C4-2B (cell line): Measurements from ENCODE around the gene F12.

Source experiments
- H3K27ac ChIP-seq: fragments of 450-650 bp; 2 replicates; pipeline ENCODE4 v1.5.1; 2017
- ZFX ChIP-seq: fragments of 450-650 bp; IDR thresholded peaks from 2 replicates; pipeline ENCODE4 v1.6.1; 2017
- TF ChIP-seq, protein P1 (sequence below): fragments of 450-650 bp; conservative IDR thresholded peaks from 2 replicates; pipeline ENCODE4 v1.5.1; 2017; ENCODE audit warnings: mild to moderate bottlenecking

F12 gene

DNA sequence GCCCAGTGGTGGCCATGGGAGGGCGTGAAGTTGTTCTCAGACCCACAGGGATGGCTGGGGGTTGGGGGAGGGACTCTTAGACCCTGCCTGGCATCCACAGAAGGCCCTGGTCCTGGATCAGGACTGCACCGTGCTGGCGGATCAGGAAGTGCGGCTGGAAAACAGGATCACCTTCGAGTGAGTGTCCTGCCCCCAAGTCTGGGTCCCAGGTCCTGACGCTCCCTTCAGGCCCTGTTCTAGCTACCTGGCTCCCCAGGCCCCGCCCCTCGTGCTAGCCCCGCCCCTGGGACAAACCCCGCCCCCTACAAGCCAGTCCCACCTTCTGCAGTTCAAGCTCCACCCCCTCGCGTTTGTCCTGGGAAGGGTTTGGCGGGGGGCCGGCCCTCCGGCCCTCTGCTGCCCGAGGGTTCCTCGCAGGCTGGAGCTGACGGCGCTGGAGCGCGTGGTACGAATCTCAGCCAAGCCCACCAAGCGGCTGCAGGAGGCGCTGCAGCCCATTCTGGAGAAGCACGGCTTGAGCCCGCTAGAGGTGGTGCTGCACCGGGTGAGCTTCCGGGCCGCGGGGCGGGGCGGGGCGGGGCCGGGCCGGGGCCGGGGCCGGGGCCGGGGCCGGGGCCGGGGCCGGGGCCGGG, 38.8 kb downstream of the F12 start:
- peak overlapping the region; percentile 84 for H3K27ac ChIP-seq
- TF ChIP-seq ZFX: no peak
- TF ChIP-seq, protein P1, sequence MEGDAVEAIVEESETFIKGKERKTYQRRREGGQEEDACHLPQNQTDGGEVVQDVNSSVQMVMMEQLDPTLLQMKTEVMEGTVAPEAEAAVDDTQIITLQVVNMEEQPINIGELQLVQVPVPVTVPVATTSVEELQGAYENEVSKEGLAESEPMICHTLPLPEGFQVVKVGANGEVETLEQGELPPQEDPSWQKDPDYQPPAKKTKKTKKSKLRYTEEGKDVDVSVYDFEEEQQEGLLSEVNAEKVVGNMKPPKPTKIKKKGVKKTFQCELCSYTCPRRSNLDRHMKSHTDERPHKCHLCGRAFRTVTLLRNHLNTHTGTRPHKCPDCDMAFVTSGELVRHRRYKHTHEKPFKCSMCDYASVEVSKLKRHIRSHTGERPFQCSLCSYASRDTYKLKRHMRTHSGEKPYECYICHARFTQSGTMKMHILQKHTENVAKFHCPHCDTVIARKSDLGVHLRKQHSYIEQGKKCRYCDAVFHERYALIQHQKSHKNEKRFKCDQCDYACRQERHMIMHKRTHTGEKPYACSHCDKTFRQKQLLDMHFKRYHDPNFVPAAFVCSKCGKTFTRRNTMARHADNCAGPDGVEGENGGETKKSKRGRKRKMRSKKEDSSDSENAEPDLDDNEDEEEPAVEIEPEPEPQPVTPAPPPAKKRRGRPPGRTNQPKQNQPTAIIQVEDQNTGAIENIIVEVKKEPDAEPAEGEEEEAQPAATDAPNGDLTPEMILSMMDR: no peak; the same call in 1 of the 2 replicates

DNA sequence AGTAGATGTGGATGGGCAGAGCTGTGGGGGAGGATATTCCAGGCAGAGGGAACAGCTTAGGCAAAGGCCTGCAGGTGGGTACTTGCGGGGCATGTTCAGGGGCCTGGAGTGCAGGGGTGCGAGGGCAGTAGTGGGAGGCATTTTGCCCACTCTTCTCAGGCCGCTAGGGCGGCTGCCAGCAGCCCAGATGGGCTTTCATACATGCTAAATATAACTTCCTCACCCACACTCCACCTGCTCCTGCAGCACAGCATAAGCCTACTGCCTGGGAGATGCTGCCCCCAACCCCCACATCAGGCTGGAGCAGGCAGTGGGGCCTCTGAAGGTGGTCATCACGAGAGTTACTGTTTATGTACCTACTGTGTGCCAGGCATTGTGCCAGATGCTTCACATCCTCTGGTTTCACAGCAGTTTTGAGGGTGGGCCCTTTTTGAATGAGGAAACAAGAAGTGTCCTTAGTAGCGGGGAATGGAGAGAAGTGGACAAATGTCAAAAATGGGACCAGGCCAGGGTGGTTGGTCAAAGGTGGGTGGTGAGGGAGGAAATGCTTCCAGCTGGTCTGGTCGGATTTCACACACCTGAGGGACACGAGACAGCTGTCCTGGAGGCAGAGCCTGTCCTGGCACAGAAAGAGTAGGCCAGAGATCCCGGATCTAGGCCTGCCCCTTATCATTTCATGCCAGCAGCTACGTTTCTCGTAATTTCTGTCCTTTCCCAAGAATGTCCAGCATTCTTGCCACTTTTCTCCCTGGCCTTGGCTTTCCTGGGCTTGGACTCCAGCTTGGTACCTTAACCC, 39.5 kb downstream of the F12 start:
- peak; percentile 28; the same call in 1 of the 2 replicates for TF ChIP-seq ZFX
- TF ChIP-seq, protein P1: no peak
- H3K27ac ChIP-seq: peak overlapping the region; percentile 84

DNA sequence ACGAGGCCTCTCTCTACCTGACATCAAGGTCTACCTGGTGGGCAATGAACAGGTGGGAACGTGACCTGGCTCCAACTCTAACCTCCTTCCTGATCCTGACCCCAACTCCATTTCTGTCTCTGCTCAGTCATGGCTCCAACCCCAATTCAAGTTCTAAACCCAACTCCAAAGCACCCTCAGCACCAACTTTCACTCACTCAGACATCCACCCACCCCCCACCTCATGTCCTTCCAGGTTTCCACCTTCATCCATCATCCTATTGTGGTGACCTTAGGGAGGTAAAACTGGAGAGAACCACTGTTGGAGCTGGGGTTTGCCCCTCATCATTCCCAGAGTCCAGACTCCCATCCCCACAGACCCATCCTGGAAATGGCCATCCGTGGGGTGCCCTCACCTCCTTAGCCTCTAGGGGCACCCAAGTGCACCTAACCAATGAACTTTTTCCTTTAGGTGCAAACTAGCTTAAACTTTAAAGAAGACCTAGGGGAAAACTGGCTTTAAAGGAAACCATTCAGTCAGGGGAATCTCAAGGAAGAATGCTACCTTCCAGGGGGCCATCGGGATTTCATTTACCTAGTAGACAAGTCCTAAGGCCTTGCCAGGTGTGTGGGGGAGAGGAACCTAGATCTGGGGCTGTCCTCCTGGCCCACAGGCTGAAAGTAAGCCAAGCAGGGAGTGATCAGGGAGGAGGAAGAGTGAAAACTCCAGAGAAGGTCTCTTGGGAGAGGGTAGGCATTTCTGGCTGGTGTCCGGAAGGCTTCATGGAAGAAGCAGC, 40.3 kb downstream of the F12 start:
- TF ChIP-seq, protein P1: peak; percentile 82
- TF ChIP-seq ZFX: no peak
- H3K27ac ChIP-seq: peak overlapping the region; percentile 84

DNA sequence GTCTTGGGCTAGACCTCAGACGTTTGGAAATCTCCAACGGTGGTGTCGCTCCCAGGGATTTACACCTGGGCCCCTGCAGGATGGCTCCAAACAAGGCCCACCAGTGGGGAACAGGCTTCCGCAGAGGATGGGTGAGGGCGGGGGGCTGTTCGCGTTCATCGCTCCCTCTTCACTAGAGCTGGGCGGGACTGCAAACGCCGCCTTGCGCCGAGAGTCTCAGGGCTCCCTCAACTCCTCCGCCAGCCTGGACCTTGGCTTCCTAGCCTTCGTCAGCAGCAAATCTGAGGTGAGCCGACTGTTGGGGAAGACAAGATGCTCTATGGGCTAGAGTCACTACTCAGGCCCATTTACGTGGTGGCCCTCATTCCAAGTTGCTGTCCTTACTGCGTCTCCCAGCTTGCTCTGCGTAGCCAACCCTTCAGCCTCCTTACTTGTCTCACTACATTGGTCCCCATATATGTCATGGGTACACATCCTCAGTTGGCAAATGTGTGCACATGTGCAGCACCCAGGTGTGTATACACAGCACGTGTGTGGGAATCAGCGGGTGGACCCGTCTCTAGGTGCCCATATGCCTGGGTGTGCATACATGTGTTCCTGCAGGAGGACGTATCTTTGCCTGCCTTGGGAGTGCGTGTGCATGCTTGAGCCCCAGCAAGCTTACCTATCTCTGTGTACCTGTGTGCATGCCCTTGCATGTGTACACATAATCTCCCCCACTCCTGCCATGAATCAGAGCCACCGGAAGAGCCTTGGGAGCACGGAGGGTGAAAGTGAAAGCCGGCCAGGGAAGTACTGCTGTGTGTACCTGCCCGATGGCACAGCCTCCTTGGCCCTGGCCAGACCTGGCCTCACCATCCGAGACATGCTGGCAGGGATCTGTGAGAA, 41.1 kb downstream of the F12 start:
- H3K27ac ChIP-seq: peak overlapping the region; percentile 84
- TF ChIP-seq, protein P1: no peak
- no peak for TF ChIP-seq ZFX

DNA sequence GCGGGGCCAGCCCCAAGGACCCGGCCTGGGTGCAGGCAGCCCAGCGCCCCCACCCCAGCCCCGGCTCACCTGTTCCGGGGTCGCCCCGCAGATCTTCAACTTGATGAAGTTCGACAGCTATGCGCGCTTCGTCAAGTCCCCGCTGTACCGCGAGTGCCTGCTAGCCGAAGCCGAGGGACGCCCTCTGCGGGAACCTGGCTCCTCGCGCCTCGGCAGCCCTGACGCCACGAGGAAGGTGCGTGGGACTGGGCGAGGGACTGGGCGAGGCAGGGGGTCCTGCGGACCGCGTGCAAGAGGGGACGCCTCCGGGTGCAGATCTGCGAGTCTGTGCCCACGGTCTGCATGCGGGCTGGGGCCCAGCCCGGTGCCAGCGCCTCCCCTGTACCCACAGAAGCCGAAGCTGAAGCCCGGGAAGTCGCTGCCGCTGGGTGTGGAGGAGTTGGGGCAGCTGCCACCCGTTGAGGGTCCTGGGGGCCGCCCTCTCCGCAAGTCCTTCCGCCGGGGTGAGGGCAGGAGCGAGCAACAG, 42.0 kb downstream of the F12 start:
- peak overlapping the region; percentile 84 for H3K27ac ChIP-seq
- TF ChIP-seq ZFX: no peak
- TF ChIP-seq, protein P1: no peak

DNA sequence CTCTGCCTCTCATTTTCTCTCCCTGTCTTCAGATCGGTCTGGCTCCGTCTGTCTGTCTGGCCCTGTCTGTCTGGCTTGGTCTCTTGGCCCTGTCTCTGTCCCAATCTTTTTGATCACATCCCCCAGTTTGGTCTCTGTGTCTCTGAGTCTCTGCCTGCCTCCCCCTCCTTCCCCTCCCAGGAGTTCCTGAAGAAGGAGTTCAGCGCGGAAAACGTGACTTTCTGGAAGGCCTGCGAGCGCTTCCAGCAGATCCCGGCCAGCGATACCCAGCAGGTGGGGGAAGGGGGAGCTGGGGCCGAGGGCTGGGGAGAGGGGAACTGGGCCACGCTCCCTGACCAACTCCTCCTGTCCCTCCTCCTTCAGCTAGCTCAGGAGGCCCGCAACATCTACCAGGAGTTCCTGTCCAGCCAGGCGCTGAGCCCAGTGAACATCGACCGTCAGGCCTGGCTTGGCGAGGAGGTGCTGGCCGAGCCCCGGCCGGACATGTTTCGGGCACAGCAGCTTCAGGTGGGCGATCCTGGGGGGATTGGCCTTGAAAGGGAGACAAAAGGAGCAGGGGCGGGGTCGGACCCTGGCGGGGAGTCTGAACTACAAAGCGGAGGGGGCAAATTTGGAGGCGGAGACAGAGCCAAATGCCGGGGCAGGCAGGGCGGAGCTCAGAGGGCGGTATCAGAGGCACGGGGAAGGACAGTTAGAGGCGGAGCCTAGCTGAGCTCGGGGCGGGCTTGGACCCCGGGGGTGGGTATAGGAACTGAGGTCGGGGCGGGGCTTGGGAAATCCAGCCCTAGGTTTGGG, 42.6 kb downstream of the F12 start:
- peak; percentile 21; the same call in 1 of the 2 replicates for TF ChIP-seq ZFX
- TF ChIP-seq, protein P1: no peak
- peak overlapping the region; percentile 84 for H3K27ac ChIP-seq
